Panc1 (cell line): ENCODE data around the gene SPDEF. TPM values are rescaled to one million over a fixed set of nuclear protein-coding genes. Genes with fewer than 3 reads are reported as not detected.

Experiments used
- ATAC-seq: fragments of 200-7000 bp; cut with Tn5 transposase; 2 replicates; pipeline ENCODE4 v1.9.1; 2020; ENCODE audit warnings: mild to moderate bottlenecking, moderate library complexity
- BruUV-seq: library from RNA; stranded (reverse); fragments of 400-500 nt; replicated peaks from 2 replicates; lab custom pipeline; 2021; lab: Mats Ljungman, UMichigan
- CTCF ChIA-PET: fragments of 300-600 bp; sonication (Branson Sonifier 250); formaldehyde crosslinking; loops from one replicate; lab custom pipeline; 2022; ENCODE audit warnings: antibody characterized with exemption; lab: Charles Lee
- POLR2A ChIA-PET: fragments of 300-600 bp; sonication (Branson Sonifier 250); formaldehyde crosslinking; loops from one replicate; lab custom pipeline; 2022; ENCODE audit warnings: antibody characterized with exemption; lab: Charles Lee
- DNase-seq: peaks from one replicate; pipeline ENCODE4 v3.0.0-alpha.2; 2010; ENCODE audit warnings: low read depth, low spot score
- H3K27ac ChIP-seq: 2 replicates; pipeline ENCODE4 v1.5.1; 2011; ENCODE audit warnings: mild to moderate bottlenecking, low read length, inconsistent platforms
- H3K27me3 ChIP-seq: fragments of 200-500 bp; sonication (Bioruptor generic); 2 replicates; pipeline ENCODE4 v1.6.0; 2014; ENCODE audit warnings: low read length, inconsistent platforms; ENCODE audit not compliant: control insufficient read depth, insufficient read depth
- H3K36me3 ChIP-seq: fragments of 200-500 bp; sonication (Bioruptor generic); 2 replicates; pipeline ENCODE4 v1.5.1; 2014; ENCODE audit warnings: inconsistent platforms, mild to moderate bottlenecking, low read length, moderate library complexity; ENCODE audit not compliant: control insufficient read depth, insufficient read depth
- H3K4me1 ChIP-seq: 2 replicates; pipeline ENCODE4 v1.5.1; 2011; ENCODE audit warnings: inconsistent platforms, mild to moderate bottlenecking, low read length, moderate library complexity; ENCODE audit not compliant: control insufficient read depth, insufficient read depth
- H3K4me3 ChIP-seq, 2 experiments: 2 replicates each; pipeline ENCODE4 v1.5.1; 2011 to 2012; ENCODE audit warnings: low read depth in 2 of 2, low read length in 2 of 2, mild to moderate bottlenecking in 2 of 2, inconsistent platforms in 1 of 2, moderate library complexity in 1 of 2
- H3K9me3 ChIP-seq: fragments of 200-500 bp; sonication (Bioruptor generic); 2 replicates; pipeline ENCODE4 v1.5.1; 2014; ENCODE audit warnings: low read depth, mild to moderate bottlenecking, inconsistent platforms, low read length, moderate library complexity; ENCODE audit not compliant: control insufficient read depth, insufficient read depth
- POLR2AphosphoS5 ChIP-seq: IDR thresholded peaks from 2 replicates; pipeline ENCODE4 v1.6.1; 2012; ENCODE audit warnings: mild to moderate bottlenecking, low read depth, low read length, moderate library complexity
- REST ChIP-seq, 2 experiments: IDR thresholded peaks; 2 replicates each; pipeline ENCODE4 v1.6.1; 2011 to 2012; ENCODE audit warnings: low read depth in 2 of 2, control low read depth in 1 of 2, low read length in 1 of 2, mild to moderate bottlenecking in 1 of 2, moderate library complexity in 1 of 2; ENCODE audit not compliant: insufficient read depth in 1 of 2
- SIN3A ChIP-seq: IDR thresholded peaks from 2 replicates; pipeline ENCODE4 v1.6.1; 2012; ENCODE audit warnings: low read depth, mild to moderate bottlenecking, low read length, moderate library complexity, borderline replicate concordance; ENCODE audit not compliant: insufficient read depth
- TCF7L2 ChIP-seq: IDR thresholded peaks from 2 replicates; pipeline ENCODE4 v1.6.1; 2011; ENCODE audit warnings: mild to moderate bottlenecking, low read depth, low read length, inconsistent platforms
- in situ Hi-C: cut with HindIII; loops from 2 replicates; pipeline ENCODE4 v1.10.0; 2016; ENCODE audit warnings: low sequenced_read_pairs, low pct_unique_long_range_greater_than_20kb
- intact Hi-C: fragments of 100-400 bp; cut with micrococcal nuclease; formaldehyde crosslinking; loops from one replicate; pipeline ENCODE4 v1.10.0; 2022; ENCODE audit not compliant: unreplicated experiment
- total RNA-seq: library from RNA; stranded (reverse); gene quantifications from one replicate; pipeline ENCODE4 v1.2.1, GENCODE V29; 2021; ENCODE audit not compliant: unreplicated experiment
- TF ChIP-seq, protein P1 (sequence below): fragments of 450-650 bp; IDR thresholded peaks from 2 replicates; pipeline ENCODE4 v1.5.1; 2017; ENCODE audit warnings: mild to moderate bottlenecking

The SPDEF gene
- total RNA-seq, 1 experiment from 2014 or later = 1.6 TPM

DNA sequence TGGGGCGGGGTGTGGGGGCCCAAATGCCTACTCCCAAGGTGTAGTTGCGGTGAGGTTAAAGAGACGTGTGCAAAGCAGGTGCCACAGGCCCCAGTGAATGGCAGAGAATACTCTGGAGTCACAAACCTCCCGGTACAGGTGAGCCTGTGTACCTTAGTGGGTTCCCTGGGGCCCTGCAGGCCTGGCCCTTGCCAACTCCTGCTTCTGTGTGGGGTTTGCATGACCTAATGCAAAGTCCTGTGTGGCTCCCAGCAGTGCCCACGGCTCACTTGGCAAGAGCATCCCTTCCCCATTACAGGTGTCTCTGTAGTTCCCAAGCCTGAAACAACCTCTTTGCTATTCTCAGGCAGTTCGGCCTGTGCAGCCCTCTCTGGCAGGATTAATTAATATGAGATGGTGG is 17.5 kb downstream of the SPDEF start:
- intact Hi-C loops (no loop called here), in situ Hi-C loops (no loop called here)
- H3K9me3 ChIP-seq = no peaks in the 10 kb centered on the region
- H3K4me3 ChIP-seq = no peak overlapping the region
- no TSS peak for BruUV-seq
- no peaks in the 10 kb centered on the region for H3K36me3 ChIP-seq
- no peaks in the 10 kb centered on the region for H3K27me3 ChIP-seq
- POLR2A ChIA-PET = no interaction called here
- CTCF ChIA-PET = no interaction called here
- H3K4me1 ChIP-seq = peaks cover 41% of the 10 kb centered on the region
- DNase-seq (no peak), ATAC-seq (no peak)
- no peak for TF ChIP-seq TCF7L2
- TF ChIP-seq POLR2AphosphoS5 = no peak
- TF ChIP-seq REST (IDR thresholded peaks at IDR 0.05; ENCODE audit: insufficient read depth in 1 of 2, low read depth in 2 of 2, low read length in 1 of 2) = no peak
- TF ChIP-seq SIN3A = no peak
- H3K27ac ChIP-seq = no peak overlapping the region

GRCh38 chr6:34537922-34538550 is 18.1 kb downstream of the SPDEF start:
- ChIA-PET CTCF (no interaction called here), POLR2A (no interaction called here)
- TF ChIP-seq, protein P1, sequence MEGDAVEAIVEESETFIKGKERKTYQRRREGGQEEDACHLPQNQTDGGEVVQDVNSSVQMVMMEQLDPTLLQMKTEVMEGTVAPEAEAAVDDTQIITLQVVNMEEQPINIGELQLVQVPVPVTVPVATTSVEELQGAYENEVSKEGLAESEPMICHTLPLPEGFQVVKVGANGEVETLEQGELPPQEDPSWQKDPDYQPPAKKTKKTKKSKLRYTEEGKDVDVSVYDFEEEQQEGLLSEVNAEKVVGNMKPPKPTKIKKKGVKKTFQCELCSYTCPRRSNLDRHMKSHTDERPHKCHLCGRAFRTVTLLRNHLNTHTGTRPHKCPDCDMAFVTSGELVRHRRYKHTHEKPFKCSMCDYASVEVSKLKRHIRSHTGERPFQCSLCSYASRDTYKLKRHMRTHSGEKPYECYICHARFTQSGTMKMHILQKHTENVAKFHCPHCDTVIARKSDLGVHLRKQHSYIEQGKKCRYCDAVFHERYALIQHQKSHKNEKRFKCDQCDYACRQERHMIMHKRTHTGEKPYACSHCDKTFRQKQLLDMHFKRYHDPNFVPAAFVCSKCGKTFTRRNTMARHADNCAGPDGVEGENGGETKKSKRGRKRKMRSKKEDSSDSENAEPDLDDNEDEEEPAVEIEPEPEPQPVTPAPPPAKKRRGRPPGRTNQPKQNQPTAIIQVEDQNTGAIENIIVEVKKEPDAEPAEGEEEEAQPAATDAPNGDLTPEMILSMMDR = no peak
- no peak for TF ChIP-seq POLR2AphosphoS5
- no peak for TF ChIP-seq REST (IDR thresholded peaks at IDR 0.05; ENCODE audit: insufficient read depth in 1 of 2, low read depth in 2 of 2, low read length in 1 of 2)
- no peak for TF ChIP-seq TCF7L2
- no peak for TF ChIP-seq SIN3A
- Histone ChIP-seq H3K27me3 (no peaks in the 10 kb centered on the region), H3K36me3 (no peaks in the 10 kb centered on the region), H3K4me3 (no peak overlapping the region), H3K9me3 (no peaks in the 10 kb centered on the region), H3K4me1 (peaks cover 41% of the 10 kb centered on the region), H3K27ac (no peak overlapping the region; the same call in 1 of the 2 replicates)
- DNase-seq (no peak), ATAC-seq (no peak)
- in situ Hi-C loops (no loop called here), intact Hi-C loops (no loop called here)
- no TSS peak for BruUV-seq
